GM12891 (cell line): ENCODE measurements around the gene CDH4.

Experiments used
- PAX5 ChIP-seq: IDR thresholded peaks from 2 replicates; pipeline ENCODE4 v1.6.1; 2011; ENCODE audit warnings: low read length, moderate library complexity, mild to moderate bottlenecking; ENCODE audit not compliant: insufficient read depth, severe bottlenecking
- POLR2A ChIP-seq: IDR thresholded peaks from 2 replicates; pipeline ENCODE4 v1.6.1; 2011; ENCODE audit warnings: low read depth, low read length, control low read depth
- POLR2AphosphoS5 ChIP-seq: IDR thresholded peaks from 2 replicates; pipeline ENCODE4 v1.6.1; 2011; ENCODE audit warnings: low read depth, low read length, control low read depth
- POU2F2 ChIP-seq: IDR thresholded peaks from 2 replicates; pipeline ENCODE4 v1.6.1; 2011; ENCODE audit warnings: low read depth, mild to moderate bottlenecking, control low read depth, low read length, moderate library complexity
- SPI1 ChIP-seq: IDR thresholded peaks from 2 replicates; pipeline ENCODE4 v1.6.1; 2011; ENCODE audit warnings: low read depth, low read length, control low read depth
- TAF1 ChIP-seq: IDR thresholded peaks from 2 replicates; pipeline ENCODE4 v1.6.1; 2011; ENCODE audit warnings: low read depth, low read length, control low read depth

DNA sequence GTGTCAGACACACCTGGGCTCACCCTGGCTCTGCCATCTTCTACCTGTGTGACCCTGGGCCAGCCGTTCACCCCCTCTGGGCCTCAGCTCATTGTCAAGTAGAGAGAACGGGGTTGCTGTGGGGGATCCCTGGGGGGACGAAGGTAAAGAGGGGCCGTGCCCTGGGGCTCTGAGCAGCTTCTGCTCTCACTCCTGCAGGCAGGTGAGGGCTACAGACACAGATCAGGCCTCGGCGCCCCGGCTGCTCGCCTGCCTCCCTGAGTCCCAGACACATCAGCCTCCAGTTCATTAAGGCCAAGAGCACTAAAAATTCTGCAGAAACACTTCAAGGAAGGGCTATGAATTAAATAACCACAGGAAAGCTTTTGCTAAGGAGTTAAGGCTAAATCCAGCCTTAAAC is 394.4 kb downstream of the CDH4 start:
- TF ChIP-seq TAF1 (no peak), POLR2AphosphoS5 (no peak), POLR2A (no peak), PAX5 (no peak), SPI1 (no peak), POU2F2 (no peak)
